HAP-1 (cell line): ENCODE measurements around the gene CRCP.
"Not testable (repeated sequence)": the region's sequence is repeated elsewhere in the genome, so short reads cannot be mapped to it uniquely, and the experiment has no call there.

Experiments used
- DNase-seq, 2 experiments: peaks; one replicate each; pipeline ENCODE4 v3.0.0-alpha.2; 2016 to 2020; ENCODE audit warnings: low spot score in 2 of 2
- H3K27me3 ChIP-seq: fragments of 250-450 bp; sonication (Bioruptor Pico); 2 replicates; pipeline ENCODE4 v1.5.1; 2020; ENCODE audit warnings: low read depth, mild to moderate bottlenecking, moderate library complexity
- H3K36me3 ChIP-seq: fragments of 250-450 bp; sonication (Bioruptor Pico); replicated peaks from 2 replicates; pipeline ENCODE4 v1.5.1; 2020; ENCODE audit warnings: mild to moderate bottlenecking
- H3K4me1 ChIP-seq: fragments of 250-450 bp; sonication (Bioruptor Pico); 2 replicates; pipeline ENCODE4 v1.5.1; 2020; ENCODE audit warnings: mild to moderate bottlenecking
- H3K4me3 ChIP-seq: fragments of 250-450 bp; sonication (Bioruptor Pico); 2 replicates; pipeline ENCODE4 v1.5.1; 2020; ENCODE audit warnings: mild to moderate bottlenecking, moderate library complexity
- H3K9me3 ChIP-seq: fragments of 250-450 bp; sonication (Bioruptor Pico); 2 replicates; pipeline ENCODE4 v1.5.1; 2020; ENCODE audit warnings: mild to moderate bottlenecking, moderate library complexity
- in situ Hi-C: fragments of 300-500 bp; cut with MboI; formaldehyde crosslinking; loops from 3 replicates; pipeline ENCODE4 v1.14.3; 2020; ENCODE audit warnings: low sequenced_read_pairs, inconsistent platforms, mixed read lengths

Gene CRCP

DNA sequence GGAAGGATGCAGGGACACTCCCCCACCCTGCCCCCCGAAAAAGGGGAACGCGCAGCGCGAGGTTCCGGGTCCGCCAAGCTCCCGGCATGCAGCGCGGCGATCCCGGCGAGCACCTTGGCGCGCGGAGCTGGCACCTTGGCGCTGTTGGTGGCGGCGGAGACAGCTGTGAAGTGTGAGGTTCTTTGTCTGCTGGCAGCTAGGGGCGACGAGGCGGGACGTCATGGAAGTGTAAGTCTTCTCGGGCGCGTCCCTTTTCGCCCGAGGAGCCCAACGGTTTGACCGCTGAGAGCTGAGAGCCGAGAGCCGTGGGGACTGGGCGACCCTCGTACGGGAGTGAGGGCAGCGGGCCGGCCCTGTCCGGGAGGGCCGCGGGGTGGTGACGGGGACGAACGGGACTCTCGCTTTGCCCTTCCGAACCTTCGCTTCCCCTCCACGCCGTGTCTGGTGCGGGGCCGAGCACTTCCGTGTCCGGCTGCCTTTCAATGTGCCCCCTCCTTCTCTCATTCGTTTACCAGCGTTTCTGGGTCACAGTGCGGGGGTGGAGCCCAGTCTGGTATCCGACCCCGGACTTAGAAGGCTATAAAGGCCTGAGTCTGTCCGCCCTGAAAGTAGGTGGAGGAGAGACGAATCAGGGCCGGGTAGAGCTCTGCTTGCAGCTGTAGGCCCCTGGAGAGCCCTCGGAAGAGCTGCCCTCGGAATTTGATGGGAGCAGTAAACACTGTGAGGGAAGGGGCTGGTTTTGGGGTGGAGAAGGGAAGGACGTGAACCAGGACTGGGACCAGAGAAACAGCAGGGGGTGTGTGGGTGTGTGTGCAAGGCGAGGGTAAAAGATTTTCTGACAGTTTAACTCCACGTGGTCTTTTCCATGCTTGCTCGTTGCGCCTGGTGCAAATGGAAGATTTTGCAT, at the start of gene CRCP:
TSS of gene CRCP (plus strand) at position 105 of the 907 bp plus-strand sequence. CDS start at position 221, 116 bp downstream.
- Histone ChIP-seq H3K4me1 (no peaks in the 10 kb centered on the region; the same call in none of the 2 replicates), H3K9me3 (no peaks in the 10 kb centered on the region), H3K27me3 (no peaks in the 10 kb centered on the region), H3K4me3 (peak within 1 kb of the TSS; percentile 81), H3K36me3 (0 out of 2 replicates have a peak, but pooled peaks cover 5% of the 10 kb centered on the region)
- in situ Hi-C loops, result no loop called here
- DNase-seq, result peak; percentile 65 to 86

DNA sequence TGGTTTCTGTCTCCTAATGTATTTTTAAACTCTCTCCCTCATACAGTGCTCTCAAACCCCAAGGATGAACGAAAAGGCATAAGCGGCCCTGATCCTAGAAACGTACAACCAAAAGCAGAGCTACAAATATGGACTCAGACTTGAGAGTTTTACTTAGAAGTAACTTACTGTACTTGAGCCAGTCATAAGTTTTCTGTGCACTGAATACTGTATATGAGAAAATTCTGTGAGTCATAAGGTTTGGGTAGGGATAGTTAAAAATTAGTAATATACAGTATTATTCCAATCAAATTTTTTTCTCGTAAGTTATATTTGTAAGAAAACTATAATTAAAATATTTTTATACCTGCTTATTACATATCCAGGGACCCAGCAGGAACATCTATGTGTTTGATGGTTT, 44.9 kb upstream of the CRCP start:
- Histone ChIP-seq H3K27me3 (no peaks in the 10 kb centered on the region), H3K4me3 (no peak overlapping the region), H3K4me1 (no peaks in the 10 kb centered on the region), H3K9me3 (no peaks in the 10 kb centered on the region), H3K36me3 (no peaks in the 10 kb centered on the region)
- in situ Hi-C loops, result no loop called here
- DNase-seq, result no peak

DNA sequence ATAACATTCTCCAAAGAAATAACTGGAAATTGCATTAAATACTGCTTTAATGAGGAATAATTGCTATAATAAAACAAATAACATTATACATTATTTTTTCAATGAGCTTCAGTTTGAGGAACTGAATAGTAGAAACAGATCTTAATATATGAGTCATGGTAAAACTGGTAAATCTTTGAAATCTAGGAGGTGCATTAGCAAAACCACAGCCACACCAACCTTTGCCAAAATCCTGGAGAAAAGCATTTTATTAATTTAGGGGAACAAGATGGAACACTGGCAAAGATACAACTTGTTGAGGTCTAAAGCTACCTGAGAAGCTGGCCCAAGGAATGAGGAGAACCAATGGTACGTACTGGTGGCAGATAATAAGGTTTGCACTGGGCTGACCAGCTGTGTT, 44.4 kb upstream of the CRCP start:
- Histone ChIP-seq H3K36me3 (no peaks in the 10 kb centered on the region), H3K4me1 (peaks cover 2% of the 10 kb centered on the region), H3K9me3 (no peaks in the 10 kb centered on the region), H3K4me3 (no peak overlapping the region), H3K27me3 (no peaks in the 10 kb centered on the region)
- in situ Hi-C loops, result no loop called here
- DNase-seq, result no peak

DNA sequence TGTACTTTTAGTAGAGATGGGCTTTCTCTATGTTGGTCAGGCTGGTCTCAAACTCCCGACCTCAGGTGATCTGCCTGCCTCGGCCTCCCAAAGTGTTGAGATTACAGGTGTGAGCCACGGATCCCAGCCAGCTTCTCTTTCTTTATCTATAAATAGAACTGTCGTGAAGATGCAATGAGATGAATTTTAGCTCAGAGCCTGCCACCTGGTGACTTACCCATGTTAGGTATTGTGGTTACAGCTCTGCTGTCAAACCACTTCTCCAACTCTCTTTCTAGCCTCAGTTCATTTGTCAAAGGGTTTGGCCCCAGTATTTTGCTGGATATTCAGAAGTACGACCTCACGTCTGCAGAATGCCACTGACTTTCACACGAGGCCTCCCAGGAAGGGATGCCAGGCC, 42.4 kb upstream of the CRCP start:
- H3K4me1 ChIP-seq, result peaks cover 11% of the 10 kb centered on the region
- H3K9me3 ChIP-seq, H3K27me3 ChIP-seq, DNase-seq, H3K4me3 ChIP-seq, H3K36me3 ChIP-seq, in situ Hi-C loops: not testable (repeated sequence)

DNA sequence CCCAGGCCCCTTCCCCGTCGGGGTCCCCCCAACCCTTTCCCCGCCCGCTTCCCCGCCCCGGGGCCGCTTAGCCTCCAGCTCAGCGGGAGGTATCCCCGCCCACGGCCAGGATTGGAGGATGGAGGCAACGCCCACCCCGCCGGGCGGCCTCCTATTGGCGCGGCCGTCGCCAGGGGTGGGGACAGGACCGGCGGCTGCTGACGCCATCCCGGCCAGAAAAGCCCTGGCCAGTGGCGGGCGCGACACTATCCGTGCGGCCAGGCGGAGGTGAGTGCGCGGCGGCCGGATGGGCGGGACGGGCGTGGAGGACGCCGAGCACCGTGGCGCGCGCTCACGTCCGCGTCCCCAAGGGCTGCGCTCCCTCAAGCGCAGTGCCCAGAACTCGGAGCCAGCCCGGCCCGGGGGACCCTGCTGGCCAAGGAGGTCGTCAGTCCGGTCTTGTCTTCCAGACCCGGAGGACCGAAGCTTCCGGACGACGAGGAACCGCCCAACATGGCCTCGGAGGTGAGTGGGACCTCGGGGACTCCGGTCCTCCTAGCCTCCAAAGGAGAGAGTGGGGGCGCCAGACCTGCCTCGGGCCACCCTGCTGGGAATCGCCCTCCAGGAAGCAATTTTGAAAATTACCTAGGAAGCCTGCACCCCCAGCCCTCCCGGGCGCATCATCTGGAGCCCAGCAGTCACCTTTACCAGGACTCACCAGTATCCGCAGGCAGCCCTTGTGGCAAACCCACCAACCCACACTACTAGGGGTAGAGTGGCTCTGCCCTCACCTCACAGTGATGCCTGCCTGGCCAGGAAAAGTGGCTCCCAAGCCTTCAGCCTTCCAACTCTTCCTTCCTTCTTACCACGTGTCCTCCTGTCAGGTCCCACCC, 38.8 kb upstream of the CRCP start, which contains the start of gene ASL:
TSS of gene ASL (plus strand) at position 230 of the 872 bp plus-strand sequence. CDS start at position 493, 263 bp downstream.
- Histone ChIP-seq H3K36me3 (no peaks in the 10 kb centered on the region; the same call in 1 of the 2 replicates), H3K9me3 (no peaks in the 10 kb centered on the region), H3K4me3 (peak within 1 kb of the TSS; percentile 89), H3K4me1 (peaks cover 11% of the 10 kb centered on the region), H3K27me3 (no peaks in the 10 kb centered on the region)
- in situ Hi-C loops, result no loop called here
- peak; percentile 87 to 95 for DNase-seq

DNA sequence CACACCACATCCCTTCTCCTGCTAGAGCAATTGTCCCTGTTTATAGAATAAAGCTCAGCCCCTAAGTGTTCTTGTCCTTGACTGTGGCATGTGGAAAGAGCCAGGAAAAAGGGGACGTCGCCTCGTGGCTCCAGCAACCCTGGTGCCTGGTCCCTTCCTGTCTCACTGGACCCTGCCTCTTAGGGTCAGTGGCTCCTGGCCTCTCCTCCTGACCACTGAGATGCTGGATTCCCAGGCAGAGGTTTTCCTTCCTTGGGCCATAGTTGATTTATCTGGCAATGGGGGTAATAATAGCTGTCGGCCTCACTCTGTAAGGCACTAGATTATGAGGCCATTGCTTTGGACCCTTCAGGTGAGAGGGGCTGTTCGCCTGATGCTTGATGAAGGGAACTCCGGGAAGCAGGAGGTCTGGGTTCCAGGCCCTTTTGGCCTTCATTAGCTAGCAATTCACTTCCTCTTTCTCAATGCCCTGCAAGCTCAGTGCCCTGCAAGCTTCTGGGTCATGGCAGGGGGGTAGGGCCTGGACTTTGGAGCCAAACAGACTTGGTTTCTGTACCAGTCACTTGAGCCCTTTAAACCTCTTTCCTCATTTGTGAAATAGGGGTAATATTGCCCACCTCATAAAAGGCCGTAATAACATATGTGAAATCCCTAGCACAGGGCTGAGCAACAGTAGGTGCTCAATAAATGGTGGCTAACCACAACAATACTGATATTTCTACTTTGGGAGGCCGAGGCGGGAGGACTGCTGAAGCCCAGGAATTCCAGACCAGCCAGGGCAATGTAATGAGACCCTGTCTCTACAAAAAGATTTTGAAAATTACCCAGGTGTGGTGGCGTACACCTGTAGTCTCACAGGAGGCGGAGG, 38.0 kb upstream of the CRCP start:
- peaks cover 11% of the 10 kb centered on the region for H3K4me1 ChIP-seq
- H3K36me3 ChIP-seq, result no peaks in the 10 kb centered on the region; the same call in 1 of the 2 replicates
- H3K27me3 ChIP-seq, result no peaks in the 10 kb centered on the region
- H3K4me3 ChIP-seq, result peak overlapping the region; percentile 89
- no peak for DNase-seq
- in situ Hi-C loops, result no loop called here
- H3K9me3 ChIP-seq, result no peaks in the 10 kb centered on the region

DNA sequence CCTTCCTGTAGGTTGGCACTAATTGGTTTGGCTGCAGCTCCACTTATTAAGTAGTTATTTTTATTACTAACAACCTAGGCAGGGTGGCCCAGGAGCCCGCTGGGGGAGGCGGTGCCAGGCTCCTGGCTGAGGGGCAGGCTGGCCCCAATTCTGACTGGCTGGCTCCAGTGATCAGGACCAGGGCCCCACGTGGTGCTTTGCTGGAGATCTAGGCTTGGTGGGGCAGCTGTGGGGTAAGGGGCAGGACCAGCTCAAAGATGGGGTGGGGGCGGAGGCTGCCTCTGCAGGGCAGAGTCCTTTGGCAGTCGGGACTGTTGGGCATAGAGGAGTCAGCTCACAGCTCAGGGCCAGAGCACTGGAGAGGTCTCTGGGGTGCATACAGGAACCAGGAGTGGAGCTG, 36.6 kb upstream of the CRCP start:
- Histone ChIP-seq H3K9me3 (no peaks in the 10 kb centered on the region), H3K4me1 (peaks cover 11% of the 10 kb centered on the region), H3K36me3 (no peaks in the 10 kb centered on the region; the same call in none of the 2 replicates), H3K4me3 (no peak overlapping the region), H3K27me3 (no peaks in the 10 kb centered on the region)
- DNase-seq, result no peak
- in situ Hi-C loops, result no loop called here

DNA sequence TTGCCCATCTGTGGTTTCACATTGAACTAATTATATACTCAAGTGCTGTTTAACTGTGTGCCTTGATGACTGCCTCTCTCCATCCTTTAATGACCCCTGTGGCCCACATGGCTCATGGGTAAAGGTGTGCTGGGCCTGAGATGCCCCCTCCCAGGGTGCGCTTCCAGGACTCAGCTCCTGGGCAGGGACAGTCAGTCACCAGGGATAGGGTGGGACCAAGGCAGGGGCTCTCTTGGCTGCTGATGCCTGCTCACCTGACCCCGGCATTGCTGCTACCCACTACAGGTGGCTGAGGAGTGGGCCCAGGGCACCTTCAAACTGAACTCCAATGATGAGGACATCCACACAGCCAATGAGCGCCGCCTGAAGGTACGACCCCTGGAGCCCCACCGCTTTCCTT, 32.6 kb upstream of the CRCP start:
- Histone ChIP-seq H3K4me1 (no peaks in the 10 kb centered on the region), H3K9me3 (no peaks in the 10 kb centered on the region), H3K36me3 (no peaks in the 10 kb centered on the region; the same call in none of the 2 replicates), H3K4me3 (no peak overlapping the region), H3K27me3 (no peaks in the 10 kb centered on the region)
- in situ Hi-C loops, result no loop called here
- no peak for DNase-seq

DNA sequence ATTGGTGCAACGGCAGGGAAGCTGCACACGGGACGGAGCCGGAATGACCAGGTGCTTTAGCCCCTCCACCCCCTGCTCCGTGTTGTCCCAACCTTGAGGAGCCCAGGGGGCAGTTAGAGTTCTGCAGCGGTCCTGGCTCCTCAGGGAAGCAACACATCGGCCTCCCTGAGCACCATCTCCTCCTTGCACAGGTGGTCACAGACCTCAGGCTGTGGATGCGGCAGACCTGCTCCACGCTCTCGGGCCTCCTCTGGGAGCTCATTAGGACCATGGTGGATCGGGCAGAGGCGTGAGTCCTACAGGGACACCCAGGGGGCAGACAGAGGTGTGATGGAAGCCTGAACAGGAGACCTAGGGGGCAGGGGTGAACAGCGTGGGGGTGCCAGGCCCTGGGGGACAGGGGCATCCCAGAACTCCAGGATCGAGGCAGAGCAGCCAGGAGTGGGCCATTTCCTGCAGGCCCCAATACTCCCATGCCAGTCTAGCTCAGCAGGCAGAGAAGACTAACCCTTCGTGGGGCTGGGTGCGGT, 31.7 kb upstream of the CRCP start:
- in situ Hi-C loops, result no loop called here
- Histone ChIP-seq H3K4me3 (no peak overlapping the region), H3K9me3 (no peaks in the 10 kb centered on the region), H3K27me3 (no peaks in the 10 kb centered on the region), H3K36me3 (no peaks in the 10 kb centered on the region; the same call in none of the 2 replicates), H3K4me1 (no peaks in the 10 kb centered on the region)
- DNase-seq, result no peak

DNA sequence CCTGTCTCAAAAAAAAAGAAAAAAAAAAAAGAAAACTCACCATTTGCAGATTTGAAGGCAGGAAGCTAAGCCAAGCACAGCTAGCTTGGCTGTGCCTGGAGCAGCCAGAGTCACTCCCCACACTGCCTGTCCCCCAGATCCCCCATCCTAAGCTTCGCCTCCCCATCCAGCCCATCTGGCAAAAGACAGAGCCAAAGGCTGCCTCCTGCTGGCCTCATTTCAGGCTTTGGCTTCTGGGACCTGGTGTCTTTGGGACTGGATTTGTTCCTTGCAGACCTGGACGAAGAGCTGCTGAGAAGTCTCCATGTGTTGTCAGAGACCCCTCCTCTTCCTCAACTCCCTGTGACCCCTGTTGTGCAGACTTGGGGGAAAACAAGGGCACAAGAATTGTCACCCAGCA, 31.0 kb upstream of the CRCP start:
- Histone ChIP-seq H3K4me3 (no peak overlapping the region), H3K4me1 (no peaks in the 10 kb centered on the region), H3K9me3 (no peaks in the 10 kb centered on the region), H3K27me3 (no peaks in the 10 kb centered on the region), H3K36me3 (no peaks in the 10 kb centered on the region; the same call in none of the 2 replicates)
- in situ Hi-C loops, result no loop called here
- no peak for DNase-seq

DNA sequence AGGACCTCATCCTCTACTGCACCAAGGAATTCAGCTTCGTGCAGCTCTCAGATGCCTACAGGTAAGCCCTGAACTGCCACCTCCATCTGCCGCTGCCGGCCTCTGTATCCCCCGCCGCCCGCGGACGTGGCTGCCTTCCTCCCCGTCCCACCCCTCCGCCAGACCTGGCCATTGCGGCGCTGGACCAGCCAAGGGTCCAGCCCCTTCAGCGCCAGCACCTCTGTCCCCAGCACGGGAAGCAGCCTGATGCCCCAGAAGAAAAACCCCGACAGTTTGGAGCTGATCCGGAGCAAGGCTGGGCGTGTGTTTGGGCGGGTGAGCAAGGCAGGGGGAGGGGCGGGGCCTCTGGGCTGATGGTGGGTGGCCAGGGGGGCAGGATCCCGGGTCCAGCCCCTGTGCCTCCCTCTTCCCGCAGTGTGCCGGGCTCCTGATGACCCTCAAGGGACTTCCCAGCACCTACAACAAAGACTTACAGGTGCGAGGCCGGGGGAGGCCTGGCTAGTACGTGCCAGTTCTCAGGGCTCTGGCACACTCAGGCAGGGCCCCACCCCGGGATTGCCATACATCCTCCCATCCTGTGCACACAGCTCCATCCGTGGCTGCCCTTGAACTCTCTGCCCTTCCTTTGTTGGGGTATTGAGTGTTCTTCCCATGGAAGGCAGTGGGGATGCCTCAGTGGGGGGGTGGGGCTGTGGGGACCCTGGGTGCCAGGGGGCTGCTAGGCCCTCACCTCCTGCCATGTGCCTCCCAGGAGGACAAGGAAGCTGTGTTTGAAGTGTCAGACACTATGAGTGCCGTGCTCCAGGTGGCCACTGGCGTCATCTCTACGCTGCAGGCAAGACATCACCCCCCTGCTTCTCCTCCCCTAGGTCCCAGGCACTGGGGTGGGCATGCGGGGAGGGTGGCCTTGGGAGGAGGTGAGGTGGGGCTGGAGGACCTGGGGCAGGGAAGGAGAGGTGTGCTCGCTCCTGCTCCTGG, 25.5 kb upstream of the CRCP start:
- Histone ChIP-seq H3K27me3 (no peaks in the 10 kb centered on the region), H3K9me3 (no peaks in the 10 kb centered on the region), H3K4me3 (no peak overlapping the region), H3K36me3 (no peaks in the 10 kb centered on the region), H3K4me1 (no peaks in the 10 kb centered on the region)
- no peak for DNase-seq
- in situ Hi-C loops, result no loop called here

DNA sequence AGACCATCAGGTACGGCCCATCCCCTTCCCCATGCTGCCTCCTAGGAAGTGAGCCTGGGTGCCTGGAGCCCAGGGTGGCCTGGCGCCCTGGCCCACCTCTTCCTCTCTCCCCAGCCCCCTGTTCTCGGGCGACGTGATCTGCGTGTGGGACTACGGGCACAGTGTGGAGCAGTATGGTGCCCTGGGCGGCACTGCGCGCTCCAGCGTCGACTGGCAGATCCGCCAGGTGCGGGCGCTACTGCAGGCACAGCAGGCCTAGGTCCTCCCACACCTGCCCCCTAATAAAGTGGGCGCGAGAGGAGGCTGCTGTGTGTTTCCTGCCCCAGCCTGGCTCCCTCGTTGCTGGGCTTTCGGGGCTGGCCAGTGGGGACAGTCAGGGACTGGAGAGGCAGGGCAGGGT, 22.0 kb upstream of the CRCP start:
- H3K4me1 ChIP-seq, result no peaks in the 10 kb centered on the region
- in situ Hi-C loops, result no loop called here
- H3K9me3 ChIP-seq, result no peaks in the 10 kb centered on the region
- no peak for DNase-seq
- H3K4me3 ChIP-seq, result no peak overlapping the region
- no peaks in the 10 kb centered on the region for H3K36me3 ChIP-seq
- H3K27me3 ChIP-seq, result no peaks in the 10 kb centered on the region
